HEK293 (cell line): ENCODE data around the gene PIM2.
A peak's percentile ranks its signal among the peaks of the same experiment; 100 is the strongest.

Source experiments
- CTCF ChIA-PET: fragments of 350-600 bp; formaldehyde crosslinking; extraction: SDS; loops from one replicate; lab custom pipeline; 2021; ENCODE audit warnings: antibody characterized with exemption; lab: Yijun Ruan, JAX
- POLR2A ChIA-PET: fragments of 300-600 bp; formaldehyde crosslinking; extraction: SDS; loops from one replicate; lab custom pipeline; 2020; ENCODE audit warnings: antibody characterized with exemption, inconsistent platforms; lab: Yijun Ruan, JAX
- H3K27ac ChIP-seq: fragments of 200-500 bp; sonication (Bioruptor generic); 2 replicates; pipeline ENCODE4 v1.5.1; 2014; ENCODE audit warnings: low read depth, low read length, control low read depth, inconsistent platforms; ENCODE audit errors: extremely low read depth
- H3K36me3 ChIP-seq, 2 experiments: fragments of 200-500 bp in 1 of 2; sonication (Bioruptor generic) in 1 of 2; 1 replicate in 1 of 2; 2 replicates in 1 of 2; pipeline ENCODE4 v1.5.1; 2014 to 2017; ENCODE audit warnings: inconsistent platforms in 2 of 2, low read length in 2 of 2; ENCODE audit not compliant: control insufficient read depth in 2 of 2, insufficient read depth in 1 of 2
- H3K4me1 ChIP-seq: fragments of 200-500 bp; sonication (Bioruptor generic); 2 replicates; pipeline ENCODE4 v1.5.1; 2014; ENCODE audit warnings: mild to moderate bottlenecking, low read length, inconsistent platforms; ENCODE audit not compliant: control insufficient read depth, insufficient read depth
- H3K4me3 ChIP-seq: 2 replicates; pipeline ENCODE4 v1.5.1; 2011; ENCODE audit warnings: low read depth, mild to moderate bottlenecking, control low read depth, low read length, moderate library complexity
- H3K9me3 ChIP-seq: fragments of 200-500 bp; sonication (Bioruptor generic); 2 replicates; pipeline ENCODE4 v1.5.1; 2014; ENCODE audit warnings: low read depth, low read length, inconsistent platforms; ENCODE audit not compliant: control insufficient read depth, insufficient read depth
- BCL11A ChIP-seq: fragments of 450-650 bp; formaldehyde crosslinking; IDR thresholded peaks from 2 replicates; pipeline ENCODE4 v1.5.1; 2016; ENCODE audit warnings: low read depth, missing biosample characterization, missing genetic modification characterization
- BCL11B ChIP-seq: fragments of 450-650 bp; formaldehyde crosslinking; IDR thresholded peaks from 2 replicates; pipeline ENCODE4 v1.5.1; 2016; ENCODE audit warnings: low read depth, missing biosample characterization, missing genetic modification characterization
- GLIS1 ChIP-seq: fragments of 450-650 bp; formaldehyde crosslinking; IDR thresholded peaks from 2 replicates; pipeline ENCODE4 v1.5.1; 2016; ENCODE audit warnings: missing biosample characterization, missing genetic modification characterization
- GLIS2 ChIP-seq: fragments of 450-650 bp; formaldehyde crosslinking; IDR thresholded peaks from 2 replicates; pipeline ENCODE4 v1.5.1; 2016; ENCODE audit warnings: missing biosample characterization, missing genetic modification characterization
- KLF8 ChIP-seq: fragments of 450-650 bp; formaldehyde crosslinking; IDR thresholded peaks from 2 replicates; pipeline ENCODE4 v1.5.1; 2016; ENCODE audit warnings: missing biosample characterization, missing genetic modification characterization
- OVOL3 ChIP-seq: fragments of 450-650 bp; formaldehyde crosslinking; IDR thresholded peaks from 2 replicates; pipeline ENCODE4 v1.5.1; 2016; ENCODE audit warnings: missing biosample characterization, missing genetic modification characterization
- REPIN1 ChIP-seq: fragments of 450-650 bp; formaldehyde crosslinking; IDR thresholded peaks from 2 replicates; pipeline ENCODE4 v1.5.1; 2017; ENCODE audit warnings: missing biosample characterization, missing genetic modification characterization, low read depth
- SP2 ChIP-seq: fragments of 450-650 bp; formaldehyde crosslinking; IDR thresholded peaks from 2 replicates; pipeline ENCODE4 v1.5.1; 2016; ENCODE audit warnings: missing biosample characterization, missing genetic modification characterization
- ZBTB20 ChIP-seq: fragments of 450-650 bp; formaldehyde crosslinking; IDR thresholded peaks from 2 replicates; pipeline ENCODE4 v1.5.1; 2016; ENCODE audit warnings: missing biosample characterization, missing genetic modification characterization
- ZBTB48 ChIP-seq: fragments of 450-650 bp; formaldehyde crosslinking; IDR thresholded peaks from 2 replicates; pipeline ENCODE4 v1.5.1; 2016; ENCODE audit warnings: missing biosample characterization, missing genetic modification characterization
- ZFP69B ChIP-seq: fragments of 450-650 bp; formaldehyde crosslinking; IDR thresholded peaks from 2 replicates; pipeline ENCODE4 v1.5.1; 2016; ENCODE audit warnings: missing biosample characterization, missing genetic modification characterization
- ZNF114 ChIP-seq: fragments of 450-650 bp; formaldehyde crosslinking; IDR thresholded peaks from 2 replicates; pipeline ENCODE4 v1.5.0; 2017; ENCODE audit warnings: missing biosample characterization, missing genetic modification characterization
- ZNF2 ChIP-seq: fragments of 450-650 bp; formaldehyde crosslinking; IDR thresholded peaks from 2 replicates; pipeline ENCODE4 v1.5.1; 2016; ENCODE audit warnings: missing biosample characterization, missing genetic modification characterization
- ZNF292 ChIP-seq: fragments of 450-650 bp; formaldehyde crosslinking; IDR thresholded peaks from 2 replicates; pipeline ENCODE4 v1.5.1; 2016; ENCODE audit warnings: low read depth, missing biosample characterization, missing genetic modification characterization, borderline replicate concordance
- ZNF341 ChIP-seq: fragments of 450-650 bp; formaldehyde crosslinking; IDR thresholded peaks from 2 replicates; pipeline ENCODE4; 2016; ENCODE audit warnings: low read depth, missing biosample characterization, missing genetic modification characterization
- ZNF366 ChIP-seq: fragments of 450-650 bp; formaldehyde crosslinking; conservative IDR thresholded peaks from 2 replicates; pipeline ENCODE4 v1.5.1; 2016; ENCODE audit warnings: missing biosample characterization, missing genetic modification characterization
- ZNF394 ChIP-seq: fragments of 450-650 bp; formaldehyde crosslinking; IDR thresholded peaks from 2 replicates; pipeline ENCODE4 v1.5.1; 2016; ENCODE audit warnings: missing biosample characterization, missing genetic modification characterization, mild to moderate bottlenecking, moderate library complexity, borderline replicate concordance
- ZNF423 ChIP-seq: fragments of 450-650 bp; formaldehyde crosslinking; IDR thresholded peaks from 2 replicates; pipeline ENCODE4 v1.5.1; 2016; ENCODE audit warnings: missing biosample characterization, missing genetic modification characterization
- ZNF473 ChIP-seq: fragments of 450-650 bp; formaldehyde crosslinking; IDR thresholded peaks from 2 replicates; pipeline ENCODE4 v1.5.1; 2017; ENCODE audit warnings: missing biosample characterization, missing genetic modification characterization
- ZNF549 ChIP-seq: fragments of 450-650 bp; IDR thresholded peaks from 2 replicates; pipeline ENCODE4 v1.5.1; 2018; ENCODE audit warnings: missing biosample characterization, missing genetic modification characterization, mild to moderate bottlenecking, inconsistent platforms, moderate library complexity
- ZNF555 ChIP-seq: fragments of 450-650 bp; formaldehyde crosslinking; conservative IDR thresholded peaks from 2 replicates; pipeline ENCODE4 v1.5.1; 2017; ENCODE audit warnings: missing biosample characterization, mild to moderate bottlenecking, missing genetic modification characterization, inconsistent platforms
- ZNF561 ChIP-seq: fragments of 450-650 bp; IDR thresholded peaks from 2 replicates; pipeline ENCODE4 v1.5.1; 2018; ENCODE audit warnings: missing biosample characterization, missing genetic modification characterization, borderline replicate concordance
- ZNF600 ChIP-seq: fragments of 450-650 bp; formaldehyde crosslinking; IDR thresholded peaks from 2 replicates; pipeline ENCODE4 v1.5.1; 2016; ENCODE audit warnings: missing biosample characterization, missing genetic modification characterization
- ZNF610 ChIP-seq: fragments of 450-650 bp; formaldehyde crosslinking; IDR thresholded peaks from 2 replicates; pipeline ENCODE4 v1.5.1; 2016; ENCODE audit warnings: missing biosample characterization, missing genetic modification characterization, borderline replicate concordance
- ZNF621 ChIP-seq: fragments of 450-650 bp; formaldehyde crosslinking; IDR thresholded peaks from 2 replicates; pipeline ENCODE4 v1.5.1; 2017; ENCODE audit warnings: missing biosample characterization, missing genetic modification characterization
- ZNF654 ChIP-seq: fragments of 450-650 bp; formaldehyde crosslinking; IDR thresholded peaks from 2 replicates; pipeline ENCODE4 v1.5.1; 2016; ENCODE audit warnings: low read depth, missing biosample characterization, missing genetic modification characterization
- ZNF660 ChIP-seq: fragments of 450-650 bp; IDR thresholded peaks from 2 replicates; pipeline ENCODE4 v1.5.1; 2018; ENCODE audit warnings: missing biosample characterization, mild to moderate bottlenecking, missing genetic modification characterization
- ZNF707 ChIP-seq: fragments of 450-650 bp; formaldehyde crosslinking; IDR thresholded peaks from 2 replicates; pipeline ENCODE4 v1.5.1; 2016; ENCODE audit warnings: missing biosample characterization, missing genetic modification characterization
- ZNF843 ChIP-seq: fragments of 450-650 bp; formaldehyde crosslinking; IDR thresholded peaks from 2 replicates; pipeline ENCODE4 v1.5.1; 2016; ENCODE audit warnings: missing biosample characterization, missing genetic modification characterization
- ZXDB ChIP-seq: fragments of 450-650 bp; formaldehyde crosslinking; IDR thresholded peaks from 2 replicates; pipeline ENCODE4 v1.5.1; 2016; ENCODE audit warnings: missing biosample characterization, missing genetic modification characterization
- TF ChIP-seq, protein P1 (sequence below): fragments of 450-650 bp; IDR thresholded peaks from 2 replicates; pipeline ENCODE4 v1.5.1; 2018; ENCODE audit warnings: missing biosample characterization, missing genetic modification characterization
- TF ChIP-seq, protein P2 (sequence below): fragments of 450-650 bp; formaldehyde crosslinking; IDR thresholded peaks from 2 replicates; pipeline ENCODE4 v1.5.1; 2017; ENCODE audit warnings: missing biosample characterization, missing genetic modification characterization
- TF ChIP-seq, protein P3 (sequence below): fragments of 450-650 bp; formaldehyde crosslinking; IDR thresholded peaks from 2 replicates; pipeline ENCODE4 v1.5.0; 2017; ENCODE audit warnings: missing biosample characterization, missing genetic modification characterization, borderline replicate concordance

Gene PIM2

DNA sequence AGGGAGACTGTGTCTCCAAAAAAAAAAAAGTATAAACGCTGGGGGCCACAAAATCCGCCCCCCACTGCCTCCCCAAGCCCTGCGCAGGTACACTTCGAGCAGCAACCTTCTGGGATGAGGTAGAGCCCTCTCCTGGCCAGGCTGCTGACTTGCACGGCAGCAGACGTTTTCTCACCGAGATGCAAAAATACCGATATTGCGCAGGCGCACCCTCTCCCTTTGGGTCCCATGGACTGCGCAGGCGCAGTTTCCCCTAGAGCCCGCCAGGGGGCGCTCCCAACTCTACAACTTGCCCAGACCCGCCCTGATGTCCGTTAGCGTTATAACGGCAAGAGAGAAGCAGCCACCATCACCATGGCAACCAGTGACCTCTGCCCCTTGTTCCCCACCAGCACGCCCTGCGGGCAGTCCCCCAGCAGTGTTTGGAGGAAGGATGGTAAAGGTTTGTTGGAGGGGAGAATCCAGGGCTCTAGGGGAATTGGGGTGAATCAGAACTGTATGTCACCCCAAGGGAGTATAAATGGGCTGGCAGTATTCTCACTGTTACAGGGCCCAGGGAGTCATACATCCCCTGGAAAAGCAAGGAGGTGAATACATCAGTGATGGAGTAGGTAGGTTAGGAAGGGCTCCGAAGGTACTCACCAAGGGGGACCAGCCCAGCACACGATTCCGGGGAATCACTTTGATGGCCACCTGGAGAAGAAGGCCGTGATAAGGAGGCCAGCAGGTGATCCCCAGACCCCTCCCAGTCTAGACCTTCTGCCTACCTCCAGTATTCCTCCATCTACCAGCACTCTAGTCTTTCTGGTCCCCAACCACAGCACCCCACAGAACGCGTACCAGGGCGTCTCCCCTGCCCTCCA, 1.5 kb downstream of the PIM2 start:
- H3K4me1 ChIP-seq = 0 out of 2 replicates have a peak, but pooled peaks cover 3% of the 10 kb centered on the region
- H3K4me3 ChIP-seq = peak overlapping the region; percentile 60
- no peak overlapping the region for H3K27ac ChIP-seq
- ChIA-PET CTCF (interaction anchor here (0.6 to 1.3 kb wide), 6 partner anchors 16 to 242 kb away, joined by 3 to 5 read pairs (median 3); partner anchors contain the start of gene HDAC6), POLR2A (no interaction called here)
- H3K9me3 ChIP-seq = no peaks in the 10 kb centered on the region
- H3K36me3 ChIP-seq = peaks cover 0 to 46% of the 10 kb centered on the region in 2 experiments; a peak in 2 of 3 replicates
- TF ChIP-seq ZBTB48 (tag by site-specific recombination) = peak; percentile 78; the same call in 1 of the 2 replicates
- peak; percentile 66 for TF ChIP-seq ZNF654 (tag by site-specific recombination)
- no peak for TF ChIP-seq ZNF610 (tag by site-specific recombination)
- TF ChIP-seq ZNF621 (tag by site-specific recombination) = no peak
- TF ChIP-seq ZFP69B (tag by site-specific recombination) = no peak
- no peak for TF ChIP-seq ZNF423 (tag by site-specific recombination)
- peak; percentile 44; the same call in 1 of the 2 replicates for TF ChIP-seq ZNF600 (tag by site-specific recombination)
- TF ChIP-seq ZNF555 (tag by site-specific recombination) = no peak
- no peak for TF ChIP-seq ZNF292 (tag by site-specific recombination)
- 0 out of 2 replicates have a peak, but pooled peaks have one; percentile 23 for TF ChIP-seq KLF8 (tag by site-specific recombination)
- TF ChIP-seq, protein P1, sequence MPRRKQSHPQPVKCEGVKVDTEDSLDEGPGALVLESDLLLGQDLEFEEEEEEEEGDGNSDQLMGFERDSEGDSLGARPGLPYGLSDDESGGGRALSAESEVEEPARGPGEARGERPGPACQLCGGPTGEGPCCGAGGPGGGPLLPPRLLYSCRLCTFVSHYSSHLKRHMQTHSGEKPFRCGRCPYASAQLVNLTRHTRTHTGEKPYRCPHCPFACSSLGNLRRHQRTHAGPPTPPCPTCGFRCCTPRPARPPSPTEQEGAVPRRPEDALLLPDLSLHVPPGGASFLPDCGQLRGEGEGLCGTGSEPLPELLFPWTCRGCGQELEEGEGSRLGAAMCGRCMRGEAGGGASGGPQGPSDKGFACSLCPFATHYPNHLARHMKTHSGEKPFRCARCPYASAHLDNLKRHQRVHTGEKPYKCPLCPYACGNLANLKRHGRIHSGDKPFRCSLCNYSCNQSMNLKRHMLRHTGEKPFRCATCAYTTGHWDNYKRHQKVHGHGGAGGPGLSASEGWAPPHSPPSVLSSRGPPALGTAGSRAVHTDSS (tag by site-specific recombination) = no peak
- TF ChIP-seq ZNF561 (tag by site-specific recombination) = 0 out of 2 replicates have a peak, but pooled peaks have one; percentile 31
- peak; percentile 69 for TF ChIP-seq GLIS1
- peak; percentile 60 for TF ChIP-seq GLIS2 (tag by site-specific recombination)
- TF ChIP-seq, protein P2, sequence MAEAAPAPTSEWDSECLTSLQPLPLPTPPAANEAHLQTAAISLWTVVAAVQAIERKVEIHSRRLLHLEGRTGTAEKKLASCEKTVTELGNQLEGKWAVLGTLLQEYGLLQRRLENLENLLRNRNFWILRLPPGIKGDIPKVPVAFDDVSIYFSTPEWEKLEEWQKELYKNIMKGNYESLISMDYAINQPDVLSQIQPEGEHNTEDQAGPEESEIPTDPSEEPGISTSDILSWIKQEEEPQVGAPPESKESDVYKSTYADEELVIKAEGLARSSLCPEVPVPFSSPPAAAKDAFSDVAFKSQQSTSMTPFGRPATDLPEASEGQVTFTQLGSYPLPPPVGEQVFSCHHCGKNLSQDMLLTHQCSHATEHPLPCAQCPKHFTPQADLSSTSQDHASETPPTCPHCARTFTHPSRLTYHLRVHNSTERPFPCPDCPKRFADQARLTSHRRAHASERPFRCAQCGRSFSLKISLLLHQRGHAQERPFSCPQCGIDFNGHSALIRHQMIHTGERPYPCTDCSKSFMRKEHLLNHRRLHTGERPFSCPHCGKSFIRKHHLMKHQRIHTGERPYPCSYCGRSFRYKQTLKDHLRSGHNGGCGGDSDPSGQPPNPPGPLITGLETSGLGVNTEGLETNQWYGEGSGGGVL = no peak
- TF ChIP-seq BCL11B = peak; percentile 78
- TF ChIP-seq ZNF549 (tag by site-specific recombination) = no peak
- TF ChIP-seq ZNF2 (tag by site-specific recombination) = peak; percentile 96
- no peak for TF ChIP-seq ZXDB (tag by site-specific recombination)
- TF ChIP-seq ZNF341 (tag by site-specific recombination) = peak; percentile 69
- TF ChIP-seq ZNF394 (tag by site-specific recombination) = peak; percentile 56; the same call in 1 of the 2 replicates
- peak; percentile 58; the same call in 1 of the 2 replicates for TF ChIP-seq ZNF660
- peak; percentile 93 for TF ChIP-seq BCL11A (tag by site-specific recombination)
- TF ChIP-seq ZNF473 (tag by site-specific recombination) = no peak
- peak; percentile 96 for TF ChIP-seq OVOL3 (tag by site-specific recombination)
- TF ChIP-seq SP2 (tag by site-specific recombination) = peak; percentile 14; the same call in 1 of the 2 replicates
- TF ChIP-seq ZNF366 = 0 out of 2 replicates have a peak, but pooled peaks have one; percentile 9
- no peak for TF ChIP-seq REPIN1 (tag by site-specific recombination)
- TF ChIP-seq ZNF707 (tag by site-specific recombination) = no peak
- TF ChIP-seq ZNF114 (tag by site-specific recombination) = no peak
- 0 out of 2 replicates have a peak, but pooled peaks have one; percentile 43 for TF ChIP-seq ZNF843
- peak; percentile 43; the same call in 1 of the 2 replicates for TF ChIP-seq ZBTB20
- TF ChIP-seq, protein P3, sequence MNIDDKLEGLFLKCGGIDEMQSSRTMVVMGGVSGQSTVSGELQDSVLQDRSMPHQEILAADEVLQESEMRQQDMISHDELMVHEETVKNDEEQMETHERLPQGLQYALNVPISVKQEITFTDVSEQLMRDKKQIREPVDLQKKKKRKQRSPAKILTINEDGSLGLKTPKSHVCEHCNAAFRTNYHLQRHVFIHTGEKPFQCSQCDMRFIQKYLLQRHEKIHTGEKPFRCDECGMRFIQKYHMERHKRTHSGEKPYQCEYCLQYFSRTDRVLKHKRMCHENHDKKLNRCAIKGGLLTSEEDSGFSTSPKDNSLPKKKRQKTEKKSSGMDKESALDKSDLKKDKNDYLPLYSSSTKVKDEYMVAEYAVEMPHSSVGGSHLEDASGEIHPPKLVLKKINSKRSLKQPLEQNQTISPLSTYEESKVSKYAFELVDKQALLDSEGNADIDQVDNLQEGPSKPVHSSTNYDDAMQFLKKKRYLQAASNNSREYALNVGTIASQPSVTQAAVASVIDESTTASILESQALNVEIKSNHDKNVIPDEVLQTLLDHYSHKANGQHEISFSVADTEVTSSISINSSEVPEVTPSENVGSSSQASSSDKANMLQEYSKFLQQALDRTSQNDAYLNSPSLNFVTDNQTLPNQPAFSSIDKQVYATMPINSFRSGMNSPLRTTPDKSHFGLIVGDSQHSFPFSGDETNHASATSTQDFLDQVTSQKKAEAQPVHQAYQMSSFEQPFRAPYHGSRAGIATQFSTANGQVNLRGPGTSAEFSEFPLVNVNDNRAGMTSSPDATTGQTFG (tag by site-specific recombination) = no peak
